Heart right ventricle (tissue), 16 donors: ENCODE measurements around the gene PRKRA. TPM values are rescaled to one million over a fixed set of nuclear protein-coding genes. Genes with fewer than 3 reads are reported as not detected.

Source experiments
- ATAC-seq, 8 donors: fragments of 200-7000 bp; cut with Tn5 transposase; one replicate each; pipeline ENCODE4 v1.9.1; 2020; ENCODE audit warnings: mild to moderate bottlenecking in 8 of 8, moderate library complexity in 8 of 8, moderate number of reproducible peaks in 1 of 8
- DNase-seq, 2 donors: peaks; one replicate each; pipeline ENCODE4 v3.0.0-alpha.2; 2020
- H3K27ac ChIP-seq, 10 donors: fragments of 200-600 bp; sonication (generic) in 2 of 10; one replicate each; pipeline versions ENCODE4 v1.5.0 to v1.8.0; 2020 to 2022; ENCODE audit warnings: mild to moderate bottlenecking in 3 of 10
- H3K27me3 ChIP-seq, 7 donors: fragments of 200-600 bp; one replicate each; pipeline ENCODE4 v1.8.0; 2021 to 2022; ENCODE audit warnings: mild to moderate bottlenecking in 2 of 7
- H3K36me3 ChIP-seq, 9 donors: fragments of 200-600 bp; sonication (generic) in 1 of 9; one replicate each; pipeline versions ENCODE4 v1.5.0 to v1.8.0; 2020 to 2022; ENCODE audit warnings: mild to moderate bottlenecking in 2 of 9
- H3K4me1 ChIP-seq, 9 donors: fragments of 200-600 bp; sonication (generic) in 1 of 9; one replicate each; pipeline versions ENCODE4 v1.5.0 to v1.8.0; 2020 to 2022; ENCODE audit warnings: mild to moderate bottlenecking in 4 of 9
- H3K4me3 ChIP-seq, 10 donors: fragments of 200-600 bp; sonication (generic) in 2 of 10; one replicate each; pipeline versions ENCODE4 v1.5.0 to v1.8.0; 2020 to 2022; ENCODE audit warnings: mild to moderate bottlenecking in 7 of 10, moderate library complexity in 2 of 10
- H3K9me3 ChIP-seq, 11 donors: fragments of 200-600 bp in 10 of 11; sonication (generic) in 2 of 11; one replicate each; pipeline versions ENCODE4 v1.5.0 to v1.8.0; 2013 to 2022; ENCODE audit warnings: mild to moderate bottlenecking in 2 of 11, control low read depth in 1 of 11, moderate library complexity in 1 of 11
- CTCF ChIP-seq, 9 donors: fragments of 200-600 bp; sonication (generic) in 2 of 9; IDR thresholded peaks; one replicate each; pipeline versions ENCODE4 v1.5.0 to v1.8.0; 2021 to 2022; ENCODE audit warnings: antibody characterized with exemption in 9 of 9, mild to moderate bottlenecking in 5 of 9, moderate library complexity in 1 of 9
- WGBS, 2 donors: extraction: QIAGEN DNeasy Blood & Tissue Kit; methylation state at CpG; one replicate each; pipeline ENCODE4 v1.1.7; 2013; ENCODE audit warnings: inconsistent platforms in 1 of 2; 5-methylcytosine and 5-hydroxymethylcytosine counted together
- intact Hi-C, 10 donors: fragments of 100-400 bp; cut with DNase I; formaldehyde crosslinking; loops; one replicate each; pipeline versions ENCODE4 v1.11.1 to v1.14.2; 2022
- long read RNA-seq, 3 donors: library from polyadenylated mRNA; unstranded; transcript quantifications; one replicate each; pipeline ENCODE4 v2.0.0, GENCODE V29; 2020 to 2021
- polyA plus RNA-seq, 2 donors: library from polyadenylated mRNA; stranded (reverse); fragments of 200-250 nt; gene quantifications; one replicate each; pipeline ENCODE4 v1.2.3, GENCODE V29; 2013
- total RNA-seq, 10 donors: library from RNA; stranded (reverse); fragmentation: NEBNext Ultra II Directional in 3 of 10; extraction: Animal tissue kit (Norgen Biotek cat#: 25700) in 3 of 10; gene quantifications; one replicate each; pipeline versions ENCODE4 v1.2.1 to v1.2.4, GENCODE V29; 2021 to 2023
- donor health status: Arrhythmogenic right ventricular cardiomyopathy.
- donor health status: ischemic (EF 13 %, LVEDD 7.1; RV severe dilation, severe dysfunction).
- donor health status: healthy with polysubstance abuse.
- donor health status: DM: no; HTN: yes; CAD: no.
- donor health status: DM: no; HTN: no; CAD: no.
- donor health status: ischemic (EF 25% LVEDD 6.9; RV normal size, moderate dysfunction).
- donor health status: ischemic (EF 25% LVEDD 5.7; RV mildly dilated, moderate dysfunction).
- donor health status: healthy.
- donor health status: DM: yes; HTN: yes; CAD: no.
- donor health status: Ischemic cardiomyopathy.
- donor health status: ischemic (EF 35%, LVEDD 5.7; RV mildly dilated, moderate dysfunction).
- donor health status: nonischemic (EF 11% LVEDD 7.7; RV severe dilation, severe dysfunction).
- donor health status: DM: yes; HTN: yes; CAD: no.
- donor health status: PGD.
- donor health status: ischemic (EF 29% LVEDD 5.4; RV normal size, mild dysfunction).
- donor health status: nonischemic (EF 23%, LVEDD 6.1; RV moderate dilation, normal function).

PRKRA gene
- total RNA-seq (10 to 100 TPM; 39.8 to 55.3 (median 44.3) TPM), polyA plus RNA-seq (10 to 100 TPM; 39.7 to 40.3 TPM)
- long read RNA-seq, donor 1, transcript PRKRA-201 (8 exons, 1,826 nt): major isoform, 83 of 105 reads
- long read RNA-seq, donor 1, partial matches to known transcripts: 4 of 105 reads
- long read RNA-seq, donor 1, other reads (novel, unspliced or antisense): 16 of 105 reads
- long read RNA-seq, donor 2, transcript PRKRA-201 (8 exons, 1,826 nt): major isoform, 107 of 131 reads
- long read RNA-seq, donor 2, partial matches to known transcripts: 1 of 131 reads
- long read RNA-seq, donor 2, other reads (novel, unspliced or antisense): 18 of 131 reads
- long read RNA-seq, donor 3, transcript PRKRA-201 (8 exons, 1,826 nt): major isoform, 290 of 367 reads
- long read RNA-seq, donor 3, partial matches to known transcripts: 3 of 367 reads
- long read RNA-seq, donor 3, other reads (novel, unspliced or antisense): 70 of 367 reads

GRCh38 chr2:178450774-178451525 is at the start of gene PRKRA, which contains the start of gene PJVK:
Gene PRKRA (minus strand): TSS chr2:178451175. CDS start chr2:178451030, 145 bp downstream.
Gene PJVK (plus strand): TSS chr2:178451378. CDS start chr2:178453410, 2,032 bp downstream.
- Histone ChIP-seq H3K36me3 (peaks cover 0 to 29% (median 5%) of the 10 kb centered on the region in 9 donors), H3K27me3 (no peaks in the 10 kb centered on the region), H3K27ac (peak within 1 kb of the TSS; percentile 94 to 99 (median 97)), H3K9me3 (no peaks in the 10 kb centered on the region), H3K4me1 (peaks cover 10 to 40% (median 30%) of the 10 kb centered on the region in 9 donors), H3K4me3 (peak within 1 kb of the TSS; percentile 51 to 99 (median 86))
- TF ChIP-seq CTCF (IDR thresholded peaks at IDR 0.05): peak in 5 of 9 donors; percentile 12 to 42 (median 22)
- intact Hi-C loops: loop anchor here in 4 of 10 donors (1.0 to 2.0 kb wide), 3 partner anchors 26 to 28 kb away; partner anchors contain the start of gene FKBP7 (in 3 of the 4)
- WGBS, 2 donors: 0 to 1% methylated on average over 57 to 76 of the region's 76 CpGs
- DNase-seq (peak; percentile 97 to 99), ATAC-seq (peak; percentile 98 to 99 (median 99))

GRCh38 chr2:178499640-178500039 is 48.7 kb upstream of the PRKRA start:
- Histone ChIP-seq H3K9me3 (no peaks in the 10 kb centered on the region), H3K36me3 (peaks cover 0 to 100% (median 78%) of the 10 kb centered on the region in 9 donors), H3K4me1 (peaks cover 0 to 8% (median 0%) of the 10 kb centered on the region in 9 donors), H3K27ac (no peak overlapping the region), H3K27me3 (no peaks in the 10 kb centered on the region), H3K4me3 (no peak overlapping the region)
- intact Hi-C loops: no loop called here
- ATAC-seq (no peak), DNase-seq (no peak)
- no peak for TF ChIP-seq CTCF (IDR thresholded peaks at IDR 0.05)
- WGBS, 2 donors: 96 to 97% methylated on average over 3 of the region's 3 CpGs

GRCh38 chr2:178498137-178498536 is 47.2 kb upstream of the PRKRA start:
- Histone ChIP-seq H3K27me3 (no peaks in the 10 kb centered on the region), H3K4me3 (no peak overlapping the region), H3K4me1 (peaks cover 0 to 8% (median 0%) of the 10 kb centered on the region in 9 donors), H3K36me3 (peaks cover 0 to 100% (median 77%) of the 10 kb centered on the region in 9 donors), H3K27ac (no peak overlapping the region), H3K9me3 (no peaks in the 10 kb centered on the region)
- intact Hi-C loops: no loop called here
- TF ChIP-seq CTCF (IDR thresholded peaks at IDR 0.05): no peak
- ATAC-seq: peak in 2 of 8 donors; percentile 47 to 69
- DNase-seq: no peak

GRCh38 chr2:178496049-178496448 is 45.1 kb upstream of the PRKRA start:
- WGBS, 2 donors: 81 to 82% methylated on average over 4 of the region's 4 CpGs
- DNase-seq: no peak
- no peaks in the 10 kb centered on the region for H3K9me3 ChIP-seq
- ATAC-seq: no peak
- H3K27ac ChIP-seq: no peak overlapping the region
- intact Hi-C loops: no loop called here
- H3K27me3 ChIP-seq: no peaks in the 10 kb centered on the region
- TF ChIP-seq CTCF (IDR thresholded peaks at IDR 0.05): no peak
- peaks cover 0 to 100% (median 59%) of the 10 kb centered on the region in 9 donors for H3K36me3 ChIP-seq
- peaks cover 0 to 8% (median 0%) of the 10 kb centered on the region in 9 donors for H3K4me1 ChIP-seq
- no peak overlapping the region for H3K4me3 ChIP-seq
